Cerebellar nuclear complex (tissue), 1 donor: ENCODE data around the gene SLC46A2.
A peak's percentile ranks its signal among the peaks of the same experiment; 100 is the strongest.

ENCODE experiments used
- DNase-seq, 2 experiments: peaks; one replicate each; lab custom pipeline; 2025; lab: John Stamatoyannopoulos, UW

Gene SLC46A2

GRCh38 chr9:112890106-112891081 is at the start of gene SLC46A2:
TSS of gene SLC46A2 (minus strand) at chr9:112890876. CDS start at chr9:112890681, 195 bp downstream.
- DNase-seq: no peak

GRCh38 chr9:112939418-112939817 is 48.7 kb upstream of the SLC46A2 start:
- DNase-seq: no peak

- no peak for DNase-seq
Observed at GRCh38 chr9:112933696-112934095, 43.0 kb upstream of the SLC46A2 start.

GRCh38 chr9:112925058-112925641 is 34.5 kb upstream of the SLC46A2 start:
- no peak for DNase-seq

GRCh38 chr9:112921549-112921948 is 30.9 kb upstream of the SLC46A2 start:
- no peak for DNase-seq

GRCh38 chr9:112917987-112918362 is 27.3 kb upstream of the SLC46A2 start:
- DNase-seq: no peak

- no peak for DNase-seq
Observed at GRCh38 chr9:112917047-112917986, 26.6 kb upstream of the SLC46A2 start.

- DNase-seq: peak in 1 of 2 experiments; percentile 2
Observed at GRCh38 chr9:112914524-112914923, 23.8 kb upstream of the SLC46A2 start.

- DNase-seq: peak in 1 of 2 experiments; percentile 10
Observed at GRCh38 chr9:112913326-112913725, 22.6 kb upstream of the SLC46A2 start.

- no peak for DNase-seq
Observed at GRCh38 chr9:112912636-112913035, 22.0 kb upstream of the SLC46A2 start.

- DNase-seq: no peak
Observed at GRCh38 chr9:112911736-112912135, 21.1 kb upstream of the SLC46A2 start.

- no peak for DNase-seq
Observed at GRCh38 chr9:112905084-112905483, 14.4 kb upstream of the SLC46A2 start.

- DNase-seq: no peak
Observed at GRCh38 chr9:112900901-112901300, 10.2 kb upstream of the SLC46A2 start.

- DNase-seq: no peak
Observed at GRCh38 chr9:112900488-112900887, 9.8 kb upstream of the SLC46A2 start.

GRCh38 chr9:112898872-112899311 is 8.2 kb upstream of the SLC46A2 start:
- no peak for DNase-seq

GRCh38 chr9:112896131-112896530 is 5.5 kb upstream of the SLC46A2 start:
- DNase-seq: no peak

GRCh38 chr9:112894699-112895098 is 4.0 kb upstream of the SLC46A2 start:
- DNase-seq: no peak

GRCh38 chr9:112894041-112894440 is 3.4 kb upstream of the SLC46A2 start:
- no peak for DNase-seq

- no peak for DNase-seq
Observed at GRCh38 chr9:112892981-112893380, 2.3 kb upstream of the SLC46A2 start.

GRCh38 chr9:112891521-112891920 is 845 bp upstream of the SLC46A2 start:
- DNase-seq: no peak

- no peak for DNase-seq
Observed at GRCh38 chr9:112887381-112887780, 3.3 kb downstream of the SLC46A2 start.

GRCh38 chr9:112886351-112886750 is 4.3 kb downstream of the SLC46A2 start:
- no peak for DNase-seq
